ENCODE data around the gene KAT6B.
"Not testable (repeated sequence)": the region's sequence is repeated elsewhere in the genome, so short reads cannot be mapped to it uniquely, and the experiment has no call there.

KAT6B gene

DNA sequence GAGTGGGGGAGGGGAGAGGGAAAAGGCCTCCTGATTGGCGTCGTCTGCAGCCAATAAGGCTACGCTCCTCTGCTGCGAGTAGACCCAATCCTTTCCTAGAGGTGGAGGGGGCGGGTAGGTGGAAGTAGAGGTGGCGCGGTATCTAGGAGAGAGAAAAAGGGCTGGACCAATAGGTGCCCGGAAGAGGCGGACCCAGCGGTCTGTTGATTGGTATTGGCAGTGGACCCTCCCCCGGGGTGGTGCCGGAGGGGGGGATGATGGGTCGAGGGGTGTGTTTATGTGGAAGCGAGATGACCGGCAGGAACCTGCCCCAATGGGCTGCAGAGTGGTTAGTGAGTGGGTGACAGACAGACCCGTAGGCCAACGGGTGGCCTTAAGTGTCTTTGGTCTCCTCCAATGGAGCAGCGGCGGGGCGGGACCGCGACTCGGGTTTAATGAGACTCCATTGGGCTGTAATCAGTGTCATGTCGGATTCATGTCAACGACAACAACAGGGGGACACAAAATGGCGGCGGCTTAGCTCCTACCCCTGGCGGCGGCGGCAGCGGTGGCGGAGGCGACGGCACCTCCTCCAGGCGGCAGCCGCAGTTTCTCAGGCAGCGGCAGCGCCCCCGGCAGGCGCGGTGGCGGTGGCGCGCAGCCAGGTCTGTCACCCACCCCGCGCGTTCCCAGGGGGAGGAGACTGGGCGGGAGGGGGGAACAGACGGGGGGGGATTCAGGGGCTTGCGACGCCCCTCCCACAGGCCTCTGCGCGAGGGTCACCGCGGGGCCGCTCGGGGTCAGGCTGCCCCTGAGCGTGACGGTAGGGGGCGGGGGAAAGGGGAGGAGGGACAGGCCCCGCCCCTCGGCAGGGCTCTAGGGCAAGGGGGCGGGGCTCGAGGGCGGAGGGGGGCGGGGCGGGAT, at the start of gene KAT6B:
KAT6B (plus strand) TSS at position 459 of the 903 bp plus-strand sequence. CDS start 16,258 bp downstream, outside the sequence.
- in situ Hi-C loops (cut with MboI; ENCODE audit: low sequenced_read_pairs), result no loop called here

DNA sequence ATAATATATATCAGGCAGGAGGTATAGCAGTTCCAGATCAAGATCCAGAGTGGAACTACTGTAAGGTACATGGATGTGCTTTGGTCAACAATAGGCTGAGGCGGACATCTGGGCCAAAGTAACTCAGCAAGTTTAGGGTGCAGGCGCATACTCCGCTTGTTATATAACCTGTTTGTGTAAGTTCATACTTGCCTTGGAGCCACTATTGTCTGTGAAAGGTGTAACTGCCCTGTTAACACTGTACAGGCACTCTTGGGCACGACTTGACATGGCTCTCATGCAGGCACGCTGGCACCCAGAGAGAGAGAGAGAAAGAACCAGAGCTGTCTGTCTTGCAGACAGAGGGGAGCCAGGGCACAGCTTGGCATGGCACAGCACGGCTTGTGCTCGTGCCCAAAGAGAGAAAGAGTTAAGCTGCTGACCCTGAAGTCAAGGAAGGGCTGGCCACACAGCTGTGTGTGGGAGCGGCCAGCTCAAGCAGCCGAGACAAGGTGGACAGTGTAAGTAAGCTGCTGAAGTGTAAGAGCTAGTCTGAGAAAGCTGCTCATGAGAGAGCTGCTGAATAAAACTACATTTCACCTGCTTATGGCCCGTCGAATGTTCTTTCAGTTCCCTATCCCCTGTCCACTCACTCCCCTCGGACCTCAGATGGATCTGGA, 47.8 kb upstream of the KAT6B start:
- in situ Hi-C loops (cut with MboI; ENCODE audit: low sequenced_read_pairs), result no loop called here

DNA sequence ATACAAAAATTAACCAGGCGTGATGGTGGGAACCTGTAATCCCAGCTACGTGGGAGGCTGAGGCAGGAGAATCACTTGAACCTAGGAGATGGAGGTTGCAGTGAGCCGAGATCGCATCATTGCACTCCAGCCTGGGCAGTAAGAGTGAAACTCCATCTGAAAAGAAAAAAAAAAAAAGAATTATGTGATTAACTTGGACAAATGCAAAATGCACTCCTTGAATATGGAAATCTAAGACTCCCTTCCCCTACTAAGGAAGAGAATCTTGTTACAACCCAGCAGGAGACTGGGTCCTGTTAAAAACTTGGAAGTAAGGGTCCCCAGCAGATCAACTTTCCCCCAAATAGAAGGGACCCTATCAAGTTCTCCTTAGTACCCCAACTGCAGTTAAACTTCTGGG, 44.5 kb upstream of the KAT6B start:
- in situ Hi-C loops (cut with MboI; ENCODE audit: low sequenced_read_pairs), result not testable (repeated sequence)

DNA sequence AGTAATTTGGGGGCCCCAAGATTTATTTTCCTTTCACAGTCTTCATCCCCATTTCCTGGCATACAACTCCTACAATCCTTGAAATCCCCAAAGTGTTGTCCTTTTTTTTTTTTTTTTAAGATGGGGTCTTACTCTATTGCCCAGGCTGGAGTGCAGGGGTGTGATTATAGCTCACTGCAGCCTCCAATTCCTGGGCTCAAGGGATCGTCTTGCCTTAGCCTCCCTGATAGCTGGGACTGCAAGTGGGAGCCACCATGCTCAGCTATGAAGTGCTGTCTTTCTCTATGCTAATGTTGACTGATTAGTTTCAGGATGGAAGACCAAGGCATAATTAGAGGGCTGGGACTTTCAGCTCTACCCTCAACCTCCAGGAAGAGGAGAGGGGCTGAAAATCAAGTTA, 41.9 kb upstream of the KAT6B start:
- in situ Hi-C loops (cut with MboI; ENCODE audit: low sequenced_read_pairs), result no loop called here

DNA sequence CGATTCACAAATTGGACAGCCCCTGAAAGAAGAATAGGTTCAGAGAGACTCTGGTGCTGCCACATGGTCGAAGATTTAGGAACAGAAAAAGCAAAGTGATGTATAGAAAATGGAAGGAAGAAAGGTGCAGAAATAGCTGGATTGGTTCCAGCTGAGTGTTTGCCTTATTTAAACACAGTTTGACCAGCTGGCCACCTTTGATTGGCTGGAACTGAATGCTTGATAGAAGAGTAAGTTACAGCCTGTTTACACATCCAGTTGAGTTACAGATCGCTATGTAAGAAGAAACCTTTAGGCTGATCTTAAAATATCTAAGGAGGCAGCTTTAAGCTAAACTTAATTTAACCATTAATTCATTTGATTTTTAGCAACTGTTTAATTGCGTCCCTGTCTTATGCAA, 40.3 kb upstream of the KAT6B start:
- in situ Hi-C loops (cut with MboI; ENCODE audit: low sequenced_read_pairs), result no loop called here

DNA sequence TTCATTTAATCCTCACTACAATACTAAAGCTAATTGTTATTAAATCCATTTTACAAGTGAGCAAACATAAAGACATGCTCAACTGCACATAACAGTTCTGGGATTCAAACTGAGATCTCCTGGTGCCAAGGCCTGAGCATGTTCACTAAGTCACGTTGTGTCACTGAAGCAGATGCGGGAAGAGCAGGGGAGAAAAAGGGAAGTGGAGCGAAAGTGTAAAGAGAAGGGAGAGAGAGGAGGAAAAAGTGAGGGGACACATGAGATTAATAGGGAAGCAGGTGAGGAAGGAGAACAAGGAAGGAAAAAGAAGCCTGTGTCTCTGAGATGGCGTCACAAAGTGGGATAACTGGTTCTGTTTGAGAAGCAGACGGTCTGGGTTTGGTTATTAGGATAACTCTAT, 38.9 kb upstream of the KAT6B start:
- in situ Hi-C loops (cut with MboI; ENCODE audit: low sequenced_read_pairs), result no loop called here

DNA sequence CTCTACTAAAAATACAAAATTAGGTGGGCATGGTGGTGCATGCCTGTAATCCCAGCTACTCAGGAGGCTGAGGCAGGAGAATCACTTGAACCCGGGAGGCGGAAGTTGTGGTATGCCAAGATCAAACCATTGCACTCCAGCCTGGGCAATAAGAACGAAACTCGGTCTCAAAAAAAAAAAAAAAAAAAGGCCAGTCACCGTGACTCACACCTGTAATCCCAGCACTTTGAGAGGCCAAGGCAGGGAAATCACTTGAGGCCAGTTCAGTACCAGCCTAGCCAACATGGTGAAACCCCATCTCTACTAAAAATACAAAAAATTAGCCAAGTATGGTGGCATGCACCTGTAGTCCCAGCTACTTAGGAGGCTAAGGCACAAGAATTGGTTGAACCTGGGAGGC, 34.4 kb upstream of the KAT6B start:
- in situ Hi-C loops (cut with MboI; ENCODE audit: low sequenced_read_pairs), result not testable (repeated sequence)

DNA sequence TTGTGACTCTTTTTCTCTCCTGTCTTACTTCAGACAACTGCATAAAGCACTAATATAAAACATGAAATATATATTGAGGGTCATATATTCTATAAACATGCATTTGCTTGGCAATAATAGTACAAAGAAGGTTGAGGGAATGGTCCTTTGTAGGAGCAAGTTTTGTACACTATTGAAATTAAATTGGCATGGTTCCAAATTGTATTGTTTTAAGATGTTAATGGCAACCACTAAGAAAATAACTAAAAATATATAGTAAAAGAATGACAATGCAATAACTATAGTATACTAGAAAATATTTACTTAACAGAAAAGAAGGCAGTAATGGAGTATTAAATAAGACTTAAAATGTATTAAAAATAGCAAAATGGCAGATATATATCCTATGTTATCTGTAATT, 33.7 kb upstream of the KAT6B start:
- in situ Hi-C loops (cut with MboI; ENCODE audit: low sequenced_read_pairs), result no loop called here

DNA sequence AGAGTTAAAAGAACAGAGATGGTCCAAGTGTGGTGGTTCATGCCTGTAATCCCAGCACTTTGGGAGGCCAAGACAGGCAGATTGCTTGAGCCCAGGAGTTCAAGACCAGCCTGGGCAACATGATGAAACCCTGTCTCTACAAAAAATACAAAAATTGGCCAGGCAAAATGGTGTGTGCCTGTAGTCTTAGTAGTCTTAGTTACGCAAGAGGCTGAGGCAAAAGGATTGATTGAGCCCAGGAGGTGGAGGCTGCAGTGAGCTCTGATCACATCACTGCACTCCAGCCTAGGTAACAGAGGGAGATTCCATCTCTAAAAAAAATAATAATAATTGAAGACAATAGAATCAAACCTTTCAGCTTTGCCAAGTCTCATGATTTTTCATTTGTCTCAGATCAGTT, 33.2 kb upstream of the KAT6B start:
- in situ Hi-C loops (cut with MboI; ENCODE audit: low sequenced_read_pairs), result not testable (repeated sequence)

DNA sequence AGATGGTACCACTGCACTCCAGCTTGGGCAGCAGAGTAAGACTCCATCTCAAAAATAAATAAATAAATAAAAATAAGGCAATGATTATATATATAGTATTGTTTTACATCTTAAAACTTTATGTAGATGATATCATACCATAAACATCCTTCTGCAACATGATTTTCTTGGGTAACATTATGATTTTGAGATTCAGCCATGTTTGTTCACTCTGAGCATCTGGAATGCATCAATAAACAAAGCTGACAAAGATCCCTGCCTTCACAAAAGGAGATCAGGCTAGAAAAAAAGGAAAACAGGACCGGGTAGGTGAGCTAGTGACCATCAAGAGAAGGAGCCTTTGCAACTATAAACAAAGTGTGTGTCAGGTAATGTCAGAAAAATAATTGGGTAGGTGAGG, 31.9 kb upstream of the KAT6B start:
- in situ Hi-C loops (cut with MboI; ENCODE audit: low sequenced_read_pairs), result no loop called here

DNA sequence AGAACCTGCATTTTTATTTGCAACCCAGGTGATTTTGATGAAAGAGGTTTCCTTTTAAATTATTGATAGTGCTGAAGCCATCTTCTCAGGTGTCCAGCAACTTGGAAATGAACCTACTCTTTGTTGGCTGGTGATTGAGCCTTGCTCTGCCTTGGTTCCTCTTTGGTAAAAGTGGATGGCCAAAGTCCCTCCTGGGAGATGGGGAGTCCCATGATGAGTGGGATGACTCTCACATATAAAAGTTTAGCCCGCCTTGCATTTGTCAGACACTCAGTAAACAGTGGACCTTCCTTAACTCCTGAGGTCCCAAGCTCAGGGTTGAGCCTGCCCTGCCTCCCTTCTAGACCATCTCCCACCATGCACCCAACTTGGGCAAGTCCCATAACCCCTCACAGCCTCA, 28.9 kb upstream of the KAT6B start:
- in situ Hi-C loops (cut with MboI; ENCODE audit: low sequenced_read_pairs), result no loop called here

DNA sequence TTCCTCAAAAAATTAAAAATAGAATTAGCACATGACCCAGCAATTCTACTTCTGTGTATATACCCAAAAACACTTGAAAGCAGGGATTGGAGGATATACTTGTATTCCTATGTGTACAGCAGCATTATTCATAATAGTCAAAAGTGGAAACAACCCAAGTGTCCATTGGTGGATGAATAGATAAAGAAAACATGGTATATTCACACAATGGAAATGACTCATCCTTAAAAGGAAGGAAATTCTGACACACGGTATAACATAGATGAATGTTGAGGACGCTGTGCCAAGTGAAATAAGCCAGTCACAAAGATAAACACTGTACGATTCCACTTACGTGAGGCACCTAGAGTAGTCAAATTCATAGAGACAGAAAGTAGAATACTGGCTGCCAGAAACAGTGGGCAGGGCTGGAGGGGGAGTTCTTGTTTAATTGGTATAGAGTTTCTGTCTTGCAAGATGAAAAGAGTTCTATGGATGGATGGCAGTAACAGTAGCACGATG, 26.6 kb upstream of the KAT6B start:
- in situ Hi-C loops (cut with MboI; ENCODE audit: low sequenced_read_pairs), result no loop called here

DNA sequence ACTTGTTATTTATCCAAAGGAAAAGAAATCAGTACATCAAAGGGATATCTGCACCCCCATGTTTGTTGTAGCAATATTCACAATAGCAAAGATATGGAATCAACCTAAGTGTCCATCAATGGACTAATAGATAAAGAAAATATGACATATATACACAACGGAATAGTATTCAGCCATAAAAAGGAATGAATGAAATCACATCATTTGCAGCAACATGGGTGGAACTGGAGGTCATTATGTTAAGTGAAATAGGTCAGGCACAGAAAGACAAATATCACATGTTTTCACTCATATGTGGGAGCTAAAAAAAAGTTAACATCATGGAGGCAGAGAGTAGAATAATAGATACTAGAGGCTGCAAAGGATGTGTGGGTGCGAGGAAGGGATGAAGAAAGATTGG, 25.0 kb upstream of the KAT6B start:
- in situ Hi-C loops (cut with MboI; ENCODE audit: low sequenced_read_pairs), result no loop called here

DNA sequence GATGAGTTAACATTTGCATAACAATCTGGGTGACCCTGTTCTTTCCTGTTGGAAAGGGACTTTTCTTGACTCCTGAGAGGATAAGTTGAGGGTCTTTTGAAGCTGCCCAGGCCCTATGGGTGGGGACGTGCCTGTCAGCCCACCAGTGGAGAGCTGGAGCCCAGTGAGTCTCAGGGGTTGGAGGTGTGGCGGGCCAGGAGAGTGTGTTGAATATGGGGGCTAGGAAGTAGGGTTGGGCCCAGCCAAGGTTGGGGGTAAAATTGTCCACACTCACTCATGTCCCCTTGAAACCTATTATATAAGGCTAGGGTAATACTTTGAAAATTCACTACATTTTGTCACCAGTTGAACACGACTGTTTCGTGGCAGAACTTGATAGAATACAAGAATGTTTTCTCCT, 17.9 kb upstream of the KAT6B start:
- in situ Hi-C loops (cut with MboI; ENCODE audit: low sequenced_read_pairs), result no loop called here

DNA sequence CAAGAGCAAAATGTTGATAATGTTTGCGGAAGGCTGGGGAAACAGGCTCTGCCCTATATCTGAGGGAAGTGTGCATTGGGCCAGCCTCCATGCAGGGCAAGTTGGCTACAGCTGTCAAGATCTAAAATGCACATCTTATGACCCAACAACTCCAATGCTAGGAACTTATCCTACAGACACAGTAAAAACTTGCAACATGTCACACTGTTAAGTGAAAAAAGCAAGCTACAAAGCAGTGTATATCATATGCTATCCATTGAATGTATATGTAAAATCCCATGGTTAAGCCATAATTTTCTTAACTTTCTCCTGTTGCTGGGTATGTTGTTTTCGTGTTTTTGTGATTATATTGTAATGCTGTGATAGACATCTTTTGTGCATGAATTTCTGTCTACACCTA, 16.3 kb upstream of the KAT6B start:
- in situ Hi-C loops (cut with MboI; ENCODE audit: low sequenced_read_pairs), result no loop called here

DNA sequence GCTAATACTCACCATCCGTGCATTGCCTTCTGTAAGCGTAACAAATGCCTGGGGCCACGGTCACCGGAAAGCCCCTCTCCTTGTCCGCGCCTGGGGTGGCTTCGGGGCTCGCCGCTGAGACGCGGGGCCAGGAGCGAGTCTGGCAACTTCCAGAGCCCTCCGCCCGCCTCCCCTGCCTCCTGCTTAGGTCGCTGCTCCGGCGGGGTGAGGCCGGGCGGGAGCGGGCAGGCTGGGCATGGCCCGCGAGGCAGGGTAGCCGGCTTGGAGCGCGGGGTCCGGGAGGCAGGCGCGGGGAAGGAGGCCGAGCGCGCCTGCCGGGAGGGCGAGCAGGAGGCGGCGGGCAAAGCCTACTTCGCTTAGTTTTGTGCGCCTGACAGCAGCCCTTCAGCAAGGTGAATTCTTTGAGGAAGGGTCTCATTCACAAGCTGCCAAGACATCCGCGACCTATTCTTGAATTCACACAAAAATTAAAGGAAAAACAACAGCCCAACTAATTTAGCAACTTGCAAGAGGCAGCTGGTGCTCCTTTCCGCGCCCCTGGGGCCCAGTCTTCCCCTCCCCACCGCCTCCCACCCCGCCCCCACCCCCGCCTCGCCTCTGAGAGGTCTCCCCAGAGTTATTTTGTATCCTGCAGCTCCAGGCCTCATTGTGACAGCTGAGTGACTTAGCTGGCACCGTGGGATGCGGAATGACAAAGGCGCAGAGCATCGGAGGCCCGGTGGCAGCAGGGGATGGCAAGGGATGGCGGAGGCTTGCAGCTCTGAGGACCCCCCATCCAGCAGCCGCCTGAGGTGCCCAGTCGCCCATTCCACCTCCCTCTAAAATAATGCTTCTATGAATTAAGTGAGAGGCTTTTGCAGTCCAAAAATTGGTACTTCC, 12.8 kb upstream of the KAT6B start:
- in situ Hi-C loops (cut with MboI; ENCODE audit: low sequenced_read_pairs), result no loop called here

DNA sequence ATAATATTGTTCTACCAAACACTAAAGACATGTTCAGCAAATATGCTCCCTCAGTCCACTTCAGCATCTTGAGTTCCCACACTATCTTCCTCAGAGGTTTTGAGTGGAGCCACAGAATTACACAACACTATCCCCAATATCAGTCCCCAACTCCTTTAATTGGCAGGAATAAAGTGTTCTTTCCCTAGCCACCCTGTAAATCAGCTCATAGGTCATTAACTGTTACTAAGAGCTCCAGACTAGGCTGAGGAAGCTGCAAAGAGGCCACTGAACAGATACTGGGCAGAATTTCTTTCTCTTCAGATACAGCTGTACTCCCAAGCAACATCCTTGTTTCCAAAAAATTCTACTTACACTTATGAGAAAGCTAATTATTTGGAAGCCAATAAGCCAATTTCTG, 11.6 kb upstream of the KAT6B start:
- in situ Hi-C loops (cut with MboI; ENCODE audit: low sequenced_read_pairs), result no loop called here

DNA sequence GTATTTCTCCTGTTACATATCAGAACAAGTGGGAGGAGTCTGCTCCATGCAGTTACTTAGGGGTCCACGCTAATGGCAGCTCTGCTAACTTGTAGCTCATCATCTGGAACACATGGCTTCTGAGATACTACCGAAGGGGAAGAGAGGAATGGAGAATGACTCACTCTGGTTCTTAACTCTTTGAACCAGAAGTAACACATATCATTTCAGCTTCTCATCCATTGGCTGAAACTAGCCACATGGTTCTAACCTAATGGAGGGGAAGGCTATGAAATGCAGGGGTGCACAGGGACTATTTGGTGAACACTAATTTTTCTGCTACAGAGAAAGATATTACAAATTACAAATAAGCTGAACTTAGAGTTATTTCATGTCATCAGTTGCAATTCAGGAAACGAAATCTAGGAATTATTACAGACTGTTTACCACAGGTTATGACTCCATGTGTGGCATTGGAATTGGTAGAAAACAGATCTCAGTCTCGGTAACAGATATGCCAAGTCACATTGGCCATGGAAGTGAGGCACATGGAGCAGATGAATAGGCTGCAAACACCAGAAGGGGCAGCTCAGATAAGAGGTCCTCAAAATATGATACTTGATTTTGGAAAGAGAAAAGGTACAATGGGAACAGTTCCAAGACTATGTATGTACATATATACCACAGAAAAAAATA, 9.4 kb upstream of the KAT6B start:
- in situ Hi-C loops (cut with MboI; ENCODE audit: low sequenced_read_pairs), result no loop called here

DNA sequence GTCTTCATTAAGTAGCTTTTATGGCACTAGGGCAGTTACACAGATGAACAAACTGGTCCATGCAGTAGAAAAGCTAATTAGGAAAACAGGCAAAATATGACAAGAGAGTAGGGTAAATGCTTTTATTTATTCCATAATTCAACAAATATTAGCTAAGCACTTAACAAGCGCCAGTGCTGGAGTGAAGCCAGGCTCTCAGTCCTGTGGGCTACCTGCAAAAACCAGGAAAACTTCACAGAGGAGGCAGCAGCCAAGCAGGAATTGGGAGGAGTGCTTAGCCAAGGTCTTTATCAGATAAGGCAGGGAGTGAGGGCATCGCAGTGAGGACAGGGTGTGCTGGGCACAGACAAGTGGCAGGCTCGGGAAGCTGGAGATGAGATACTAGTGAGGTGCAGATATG, 4.9 kb upstream of the KAT6B start:
- in situ Hi-C loops (cut with MboI; ENCODE audit: low sequenced_read_pairs), result no loop called here

DNA sequence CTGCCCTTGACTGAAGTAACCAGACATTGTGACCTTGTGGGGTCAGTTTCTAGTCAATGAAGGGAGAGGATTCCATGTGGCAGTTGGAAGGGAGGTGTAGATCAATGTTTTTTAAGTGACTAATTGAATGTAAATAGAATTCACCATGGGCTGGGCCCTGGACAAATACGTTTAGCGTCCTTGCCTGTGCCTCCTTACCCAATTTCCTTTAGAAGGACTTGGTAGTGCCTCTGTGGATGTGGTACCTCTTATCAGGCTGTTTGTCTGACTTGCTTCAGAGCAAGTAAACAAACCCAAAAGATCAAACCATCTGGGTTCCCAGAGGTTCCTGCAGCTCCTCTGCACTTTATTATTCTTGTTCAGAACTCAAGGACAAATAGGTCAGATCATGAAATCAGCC, 4.3 kb upstream of the KAT6B start:
- in situ Hi-C loops (cut with MboI; ENCODE audit: low sequenced_read_pairs), result no loop called here
